ENCODE results near the gene TTC6. TPM values are rescaled to one million over a fixed set of nuclear protein-coding genes. Genes with fewer than 3 reads are reported as not detected.

The TTC6 gene
- total RNA-seq, 2 donors from 2014 or later = 0.14 TPM; not detected in 1

- DNase-seq (ENCODE audit: low spot score) = no peak
- ATAC-seq (ENCODE audit: insufficient number of reproducible peaks, low FRiP score, low read depth) = no peak
- H3K27me3 ChIP-seq (replicated peaks; ENCODE audit: insufficient read depth) = peaks cover 67% of the 10 kb centered on the region
- peaks cover 12 to 42% of the 10 kb centered on the region in 2 donors for H3K4me1 ChIP-seq (ENCODE audit: control insufficient read depth in 1 of 2, low read depth in 2 of 2)
- peak overlapping the region; percentile 70 for H3K4me3 ChIP-seq
- TF ChIP-seq, protein P1, sequence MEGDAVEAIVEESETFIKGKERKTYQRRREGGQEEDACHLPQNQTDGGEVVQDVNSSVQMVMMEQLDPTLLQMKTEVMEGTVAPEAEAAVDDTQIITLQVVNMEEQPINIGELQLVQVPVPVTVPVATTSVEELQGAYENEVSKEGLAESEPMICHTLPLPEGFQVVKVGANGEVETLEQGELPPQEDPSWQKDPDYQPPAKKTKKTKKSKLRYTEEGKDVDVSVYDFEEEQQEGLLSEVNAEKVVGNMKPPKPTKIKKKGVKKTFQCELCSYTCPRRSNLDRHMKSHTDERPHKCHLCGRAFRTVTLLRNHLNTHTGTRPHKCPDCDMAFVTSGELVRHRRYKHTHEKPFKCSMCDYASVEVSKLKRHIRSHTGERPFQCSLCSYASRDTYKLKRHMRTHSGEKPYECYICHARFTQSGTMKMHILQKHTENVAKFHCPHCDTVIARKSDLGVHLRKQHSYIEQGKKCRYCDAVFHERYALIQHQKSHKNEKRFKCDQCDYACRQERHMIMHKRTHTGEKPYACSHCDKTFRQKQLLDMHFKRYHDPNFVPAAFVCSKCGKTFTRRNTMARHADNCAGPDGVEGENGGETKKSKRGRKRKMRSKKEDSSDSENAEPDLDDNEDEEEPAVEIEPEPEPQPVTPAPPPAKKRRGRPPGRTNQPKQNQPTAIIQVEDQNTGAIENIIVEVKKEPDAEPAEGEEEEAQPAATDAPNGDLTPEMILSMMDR (IDR thresholded peaks at IDR 0.05) = no peak
- H3K9me3 ChIP-seq = no peaks in the 10 kb centered on the region
- no peaks in the 10 kb centered on the region for H3K36me3 ChIP-seq
- no peak overlapping the region for H3K27ac ChIP-seq
Measured at GRCh38 chr14:37595809-37596621, 586 bp downstream of the TTC6 start.

GRCh38 chr14:37596790-37597472 lies 1.5 kb downstream of the TTC6 start:
- Histone ChIP-seq H3K4me1 (ENCODE audit: control insufficient read depth in 1 of 2, low read depth in 2 of 2) (peaks cover 12 to 42% of the 10 kb centered on the region in 2 donors), H3K27me3 (replicated peaks; ENCODE audit: insufficient read depth) (peaks cover 63% of the 10 kb centered on the region)

DNA sequence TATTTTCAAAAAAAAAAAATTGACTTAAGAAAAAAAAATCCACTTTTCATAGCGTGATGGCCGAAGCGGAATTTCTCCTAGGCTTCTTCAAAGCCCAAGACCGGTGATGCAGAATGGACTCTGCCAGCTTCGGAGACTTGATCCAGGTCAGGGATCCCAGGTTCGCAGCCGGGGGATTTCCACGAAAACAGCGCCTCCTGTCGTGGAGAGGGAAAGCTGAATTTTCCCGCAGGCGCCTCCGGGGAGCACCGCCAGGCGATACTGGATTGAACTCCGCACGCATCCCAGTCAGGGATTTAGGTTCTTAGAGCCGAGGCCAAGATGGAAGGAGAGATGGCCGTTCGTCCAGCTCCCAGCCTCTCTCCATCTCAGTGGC lies 2.1 kb downstream of the TTC6 start:
- no peak for ATAC-seq (ENCODE audit: insufficient number of reproducible peaks, low FRiP score, low read depth)
- H3K27ac ChIP-seq = no peak overlapping the region

More at GRCh38 chr14:37596790-37597472, 1.5 kb downstream of the TTC6 start:
- TF ChIP-seq, protein P1 (IDR thresholded peaks at IDR 0.05) = no peak
- Histone ChIP-seq H3K27ac (no peak overlapping the region), H3K4me3 (no peak overlapping the region), H3K9me3 (no peaks in the 10 kb centered on the region), H3K36me3 (no peaks in the 10 kb centered on the region)
- no peak for DNase-seq (ENCODE audit: low spot score)
- ATAC-seq (ENCODE audit: insufficient number of reproducible peaks, low FRiP score, low read depth) = no peak

DNA sequence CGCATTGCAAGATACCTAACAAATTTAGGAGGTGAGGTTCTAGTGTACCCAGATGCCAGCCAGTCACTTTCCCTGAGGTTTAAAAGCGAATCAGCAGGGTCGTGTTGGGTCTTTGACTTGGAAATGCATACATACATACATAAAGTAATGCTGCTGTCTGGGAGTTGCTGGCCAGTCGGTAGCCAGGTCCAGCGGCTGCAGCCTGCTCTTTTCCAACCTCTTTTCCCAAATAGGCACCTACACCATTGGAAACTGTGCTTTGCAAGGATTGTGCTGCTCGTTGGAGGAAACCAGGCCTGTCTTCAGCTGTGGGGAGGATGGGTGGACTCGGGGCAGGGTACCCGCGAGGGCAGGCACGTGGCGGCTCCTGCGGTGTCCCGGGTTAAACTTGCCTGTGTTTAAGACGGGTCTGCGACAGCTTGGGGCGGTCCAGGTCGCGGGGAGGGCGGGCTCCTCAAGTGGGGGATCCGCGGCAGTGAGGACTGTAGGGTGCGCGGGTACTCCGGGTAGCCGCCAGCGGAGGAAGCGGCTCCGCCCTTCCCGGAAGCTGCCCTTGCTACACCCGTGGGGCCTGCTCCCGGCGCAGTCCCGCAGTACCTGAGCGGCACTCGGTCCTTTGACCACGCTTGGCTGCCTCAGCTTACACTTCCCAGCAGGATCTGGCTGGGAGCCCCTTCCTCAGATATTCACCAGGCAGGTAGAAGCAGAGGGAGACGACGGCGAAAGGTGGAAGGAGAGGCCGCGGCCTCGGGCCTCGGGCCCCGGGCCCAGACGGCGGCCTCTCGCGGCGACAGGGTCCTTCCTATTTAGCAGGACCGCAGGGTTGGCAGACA lies 2.7 kb downstream of the TTC6 start:
- no peaks in the 10 kb centered on the region for H3K9me3 ChIP-seq
- H3K27ac ChIP-seq = peak overlapping the region in 1 of 2 donors; percentile 11
- H3K27me3 ChIP-seq (replicated peaks; ENCODE audit: insufficient read depth) = peaks cover 51% of the 10 kb centered on the region
- ATAC-seq (ENCODE audit: insufficient number of reproducible peaks, low FRiP score, low read depth) = no peak
- no peak for DNase-seq (ENCODE audit: low spot score)
- no peaks in the 10 kb centered on the region for H3K36me3 ChIP-seq
- peak overlapping the region; percentile 44 for H3K4me3 ChIP-seq
- peaks cover 12 to 42% of the 10 kb centered on the region in 2 donors for H3K4me1 ChIP-seq (ENCODE audit: control insufficient read depth in 1 of 2, low read depth in 2 of 2)
- TF ChIP-seq, protein P1 (IDR thresholded peaks at IDR 0.05) = no peak

More for the DNA sequence above, 2.1 kb downstream of the TTC6 start:
- no peak for DNase-seq (ENCODE audit: low spot score)
- H3K4me3 ChIP-seq = no peak overlapping the region
- no peaks in the 10 kb centered on the region for H3K9me3 ChIP-seq
- peaks cover 57% of the 10 kb centered on the region for H3K27me3 ChIP-seq (replicated peaks; ENCODE audit: insufficient read depth)
- TF ChIP-seq, protein P1 (IDR thresholded peaks at IDR 0.05) = no peak
- peaks cover 12 to 42% of the 10 kb centered on the region in 2 donors for H3K4me1 ChIP-seq (ENCODE audit: control insufficient read depth in 1 of 2, low read depth in 2 of 2)
- no peaks in the 10 kb centered on the region for H3K36me3 ChIP-seq
